A549 (cell line): ENCODE results near the gene CD209.

Experiments
- CBX2 ChIP-seq: fragments of 200-600 bp; sonication (generic); IDR thresholded peaks from 2 replicates; pipeline ENCODE4 v1.6.1; 2016; ENCODE audit warnings: low read depth, mild to moderate bottlenecking, borderline replicate concordance
- ESRRA ChIP-seq: fragments of 150-350 bp; IDR thresholded peaks from 2 replicates; pipeline ENCODE4 v1.6.1; 2014; ENCODE audit warnings: mild to moderate bottlenecking, low read length, borderline replicate concordance
- HOXB13 ChIP-seq: fragments of 250-450 bp; sonication (Bioruptor Pico); IDR thresholded peaks from 2 replicates; pipeline ENCODE4 v1.5.0; 2020; ENCODE audit warnings: low read depth, mild to moderate bottlenecking, moderate library complexity
- MYC ChIP-seq: IDR thresholded peaks from 2 replicates; pipeline ENCODE4 v1.6.1; 2012; ENCODE audit warnings: mild to moderate bottlenecking, inconsistent platforms, low read length, improper control_type of control experiment, borderline replicate concordance
- POLR2A ChIP-seq: IDR thresholded peaks from 2 replicates; pipeline ENCODE4 v1.6.1; 2012; ENCODE audit warnings: mild to moderate bottlenecking, low read length
- ZFP36 ChIP-seq: fragments of 450-650 bp; IDR thresholded peaks from 2 replicates; pipeline ENCODE4 v1.6.1; 2014; ENCODE audit warnings: borderline replicate concordance; ENCODE audit not compliant: partially characterized antibody
- TF ChIP-seq, protein P1 (sequence below): fragments of 450-650 bp; IDR thresholded peaks from 2 replicates; pipeline ENCODE4 v1.6.1; 2014; ENCODE audit warnings: antibody characterized with exemption
- TF ChIP-seq, protein P2 (sequence below): fragments of >200 bp; sonication (Bioruptor Twin); formaldehyde crosslinking; IDR thresholded peaks from 3 replicates; pipeline ENCODE4 v1.5.1; 2016
- TF ChIP-seq, protein P3 (sequence below): fragments of 250-450 bp; sonication (Bioruptor Pico); IDR thresholded peaks from 2 replicates; pipeline ENCODE4 v1.5.0; 2021; ENCODE audit warnings: mild to moderate bottlenecking, moderate library complexity, borderline replicate concordance
- TF ChIP-seq, protein P4 (sequence below): fragments of 200-600 bp; sonication (generic); IDR thresholded peaks from 2 replicates; pipeline ENCODE4 v1.6.1; 2016; ENCODE audit warnings: antibody characterized with exemption, mild to moderate bottlenecking, moderate library complexity
- TF ChIP-seq, protein P5 (sequence below): fragments of 250-450 bp; sonication (Bioruptor Pico); IDR thresholded peaks from 2 replicates; pipeline ENCODE4 v1.5.0; 2020; ENCODE audit warnings: low read depth, mild to moderate bottlenecking, moderate library complexity

DNA sequence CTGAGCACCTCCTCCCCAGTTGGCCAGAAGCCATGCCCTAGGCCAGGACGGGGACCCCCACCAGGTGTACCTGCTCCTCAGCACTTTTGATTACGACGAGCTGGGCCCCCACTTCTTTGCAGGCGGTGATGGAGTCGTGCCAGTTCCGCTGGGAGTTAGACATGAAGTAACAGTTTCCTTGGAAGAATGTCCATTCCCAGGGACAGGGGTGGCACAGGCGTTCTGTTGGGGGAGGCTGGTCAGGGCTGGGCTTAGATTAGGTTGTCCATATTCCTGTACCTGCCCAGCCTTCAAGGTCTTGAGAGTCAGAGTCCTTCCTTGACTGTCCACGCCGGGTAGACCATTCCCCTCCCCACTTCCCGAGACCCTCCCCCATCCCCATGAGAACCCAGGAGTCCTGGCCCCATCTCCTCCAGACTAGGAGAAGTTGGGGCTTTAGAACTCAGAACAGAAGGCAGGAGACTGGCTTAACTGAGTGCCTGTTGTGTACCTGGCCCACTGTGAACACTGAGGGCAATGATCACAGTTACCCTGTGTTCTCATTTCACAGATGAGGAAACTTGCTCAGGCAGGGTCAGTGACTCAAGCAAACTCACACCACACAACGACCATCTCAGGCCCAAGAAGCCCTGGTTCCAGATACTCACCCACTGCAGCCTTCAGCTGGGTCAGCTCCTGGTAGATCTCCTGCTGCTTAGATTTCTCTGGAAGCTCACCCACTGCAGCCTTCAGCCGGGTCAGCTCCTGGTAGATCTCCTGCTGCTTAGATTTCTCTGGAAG, 2.3 kb downstream of the CD209 start:
- TF ChIP-seq, protein P1, sequence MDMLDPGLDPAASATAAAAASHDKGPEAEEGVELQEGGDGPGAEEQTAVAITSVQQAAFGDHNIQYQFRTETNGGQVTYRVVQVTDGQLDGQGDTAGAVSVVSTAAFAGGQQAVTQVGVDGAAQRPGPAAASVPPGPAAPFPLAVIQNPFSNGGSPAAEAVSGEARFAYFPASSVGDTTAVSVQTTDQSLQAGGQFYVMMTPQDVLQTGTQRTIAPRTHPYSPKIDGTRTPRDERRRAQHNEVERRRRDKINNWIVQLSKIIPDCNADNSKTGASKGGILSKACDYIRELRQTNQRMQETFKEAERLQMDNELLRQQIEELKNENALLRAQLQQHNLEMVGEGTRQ: no peak
- TF ChIP-seq, protein P2, sequence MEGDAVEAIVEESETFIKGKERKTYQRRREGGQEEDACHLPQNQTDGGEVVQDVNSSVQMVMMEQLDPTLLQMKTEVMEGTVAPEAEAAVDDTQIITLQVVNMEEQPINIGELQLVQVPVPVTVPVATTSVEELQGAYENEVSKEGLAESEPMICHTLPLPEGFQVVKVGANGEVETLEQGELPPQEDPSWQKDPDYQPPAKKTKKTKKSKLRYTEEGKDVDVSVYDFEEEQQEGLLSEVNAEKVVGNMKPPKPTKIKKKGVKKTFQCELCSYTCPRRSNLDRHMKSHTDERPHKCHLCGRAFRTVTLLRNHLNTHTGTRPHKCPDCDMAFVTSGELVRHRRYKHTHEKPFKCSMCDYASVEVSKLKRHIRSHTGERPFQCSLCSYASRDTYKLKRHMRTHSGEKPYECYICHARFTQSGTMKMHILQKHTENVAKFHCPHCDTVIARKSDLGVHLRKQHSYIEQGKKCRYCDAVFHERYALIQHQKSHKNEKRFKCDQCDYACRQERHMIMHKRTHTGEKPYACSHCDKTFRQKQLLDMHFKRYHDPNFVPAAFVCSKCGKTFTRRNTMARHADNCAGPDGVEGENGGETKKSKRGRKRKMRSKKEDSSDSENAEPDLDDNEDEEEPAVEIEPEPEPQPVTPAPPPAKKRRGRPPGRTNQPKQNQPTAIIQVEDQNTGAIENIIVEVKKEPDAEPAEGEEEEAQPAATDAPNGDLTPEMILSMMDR: no peak
- TF ChIP-seq, protein P3, sequence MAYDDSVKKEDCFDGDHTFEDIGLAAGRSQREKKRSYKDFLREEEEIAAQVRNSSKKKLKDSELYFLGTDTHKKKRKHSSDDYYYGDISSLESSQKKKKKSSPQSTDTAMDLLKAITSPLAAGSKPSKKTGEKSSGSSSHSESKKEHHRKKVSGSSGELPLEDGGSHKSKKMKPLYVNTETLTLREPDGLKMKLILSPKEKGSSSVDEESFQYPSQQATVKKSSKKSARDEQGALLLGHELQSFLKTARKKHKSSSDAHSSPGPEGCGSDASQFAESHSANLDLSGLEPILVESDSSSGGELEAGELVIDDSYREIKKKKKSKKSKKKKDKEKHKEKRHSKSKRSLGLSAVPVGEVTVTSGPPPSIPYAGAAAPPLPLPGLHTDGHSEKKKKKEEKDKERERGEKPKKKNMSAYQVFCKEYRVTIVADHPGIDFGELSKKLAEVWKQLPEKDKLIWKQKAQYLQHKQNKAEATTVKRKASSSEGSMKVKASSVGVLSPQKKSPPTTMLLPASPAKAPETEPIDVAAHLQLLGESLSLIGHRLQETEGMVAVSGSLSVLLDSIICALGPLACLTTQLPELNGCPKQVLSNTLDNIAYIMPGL: no peak
- TF ChIP-seq, protein P4, sequence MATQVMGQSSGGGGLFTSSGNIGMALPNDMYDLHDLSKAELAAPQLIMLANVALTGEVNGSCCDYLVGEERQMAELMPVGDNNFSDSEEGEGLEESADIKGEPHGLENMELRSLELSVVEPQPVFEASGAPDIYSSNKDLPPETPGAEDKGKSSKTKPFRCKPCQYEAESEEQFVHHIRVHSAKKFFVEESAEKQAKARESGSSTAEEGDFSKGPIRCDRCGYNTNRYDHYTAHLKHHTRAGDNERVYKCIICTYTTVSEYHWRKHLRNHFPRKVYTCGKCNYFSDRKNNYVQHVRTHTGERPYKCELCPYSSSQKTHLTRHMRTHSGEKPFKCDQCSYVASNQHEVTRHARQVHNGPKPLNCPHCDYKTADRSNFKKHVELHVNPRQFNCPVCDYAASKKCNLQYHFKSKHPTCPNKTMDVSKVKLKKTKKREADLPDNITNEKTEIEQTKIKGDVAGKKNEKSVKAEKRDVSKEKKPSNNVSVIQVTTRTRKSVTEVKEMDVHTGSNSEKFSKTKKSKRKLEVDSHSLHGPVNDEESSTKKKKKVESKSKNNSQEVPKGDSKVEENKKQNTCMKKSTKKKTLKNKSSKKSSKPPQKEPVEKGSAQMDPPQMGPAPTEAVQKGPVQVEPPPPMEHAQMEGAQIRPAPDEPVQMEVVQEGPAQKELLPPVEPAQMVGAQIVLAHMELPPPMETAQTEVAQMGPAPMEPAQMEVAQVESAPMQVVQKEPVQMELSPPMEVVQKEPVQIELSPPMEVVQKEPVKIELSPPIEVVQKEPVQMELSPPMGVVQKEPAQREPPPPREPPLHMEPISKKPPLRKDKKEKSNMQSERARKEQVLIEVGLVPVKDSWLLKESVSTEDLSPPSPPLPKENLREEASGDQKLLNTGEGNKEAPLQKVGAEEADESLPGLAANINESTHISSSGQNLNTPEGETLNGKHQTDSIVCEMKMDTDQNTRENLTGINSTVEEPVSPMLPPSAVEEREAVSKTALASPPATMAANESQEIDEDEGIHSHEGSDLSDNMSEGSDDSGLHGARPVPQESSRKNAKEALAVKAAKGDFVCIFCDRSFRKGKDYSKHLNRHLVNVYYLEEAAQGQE: no peak
- no peak for TF ChIP-seq HOXB13 (CRISPR knock-in tag)
- TF ChIP-seq, protein P5, sequence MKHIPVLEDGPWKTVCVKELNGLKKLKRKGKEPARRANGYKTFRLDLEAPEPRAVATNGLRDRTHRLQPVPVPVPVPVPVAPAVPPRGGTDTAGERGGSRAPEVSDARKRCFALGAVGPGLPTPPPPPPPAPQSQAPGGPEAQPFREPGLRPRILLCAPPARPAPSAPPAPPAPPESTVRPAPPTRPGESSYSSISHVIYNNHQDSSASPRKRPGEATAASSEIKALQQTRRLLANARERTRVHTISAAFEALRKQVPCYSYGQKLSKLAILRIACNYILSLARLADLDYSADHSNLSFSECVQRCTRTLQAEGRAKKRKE: no peak
- no peak for TF ChIP-seq CBX2
- no peak for TF ChIP-seq POLR2A
- TF ChIP-seq MYC: no peak
- no peak for TF ChIP-seq ESRRA
- TF ChIP-seq ZFP36: no peak
